Mammary epithelial cell (primary cell): ENCODE results near the gene BPI.

Source experiments
- EZH2 ChIP-seq: IDR thresholded peaks from 2 replicates; pipeline ENCODE4 v1.6.1; 2012; ENCODE audit warnings: low read length, inconsistent platforms, borderline replicate concordance
- TF ChIP-seq, protein P1 (sequence below), 2 donors: IDR thresholded peaks in 1 of 2; conservative IDR thresholded peaks in 1 of 2; 2 replicates each; pipeline ENCODE4 v1.5.1; 2011 to 2012; ENCODE audit warnings: inconsistent platforms in 2 of 2, low read length in 2 of 2, mild to moderate bottlenecking in 2 of 2, control low read depth in 1 of 2, low read depth in 1 of 2; ENCODE audit not compliant: insufficient read depth in 1 of 2; ENCODE audit errors: extremely low read depth in 1 of 2

DNA sequence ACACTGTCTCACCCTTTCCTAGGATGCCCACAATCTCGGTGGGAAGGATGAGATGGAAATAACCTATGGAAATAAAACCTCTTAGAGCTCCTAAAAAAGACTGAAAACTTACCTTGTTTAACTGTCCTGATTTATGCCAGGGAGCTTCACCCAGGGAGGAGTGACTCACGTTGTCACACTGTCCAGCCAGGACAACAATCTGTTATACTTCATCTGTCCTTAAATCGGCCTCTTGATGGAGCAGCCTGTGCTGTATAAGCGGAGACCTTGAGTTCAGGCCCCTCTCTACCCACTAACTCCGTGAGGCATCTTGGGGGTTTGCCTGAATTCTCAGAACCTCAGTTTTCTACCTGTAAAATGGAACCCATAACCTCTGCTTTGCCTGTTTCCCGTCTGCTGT is 34.2 kb upstream of the BPI start:
- TF ChIP-seq, protein P1, sequence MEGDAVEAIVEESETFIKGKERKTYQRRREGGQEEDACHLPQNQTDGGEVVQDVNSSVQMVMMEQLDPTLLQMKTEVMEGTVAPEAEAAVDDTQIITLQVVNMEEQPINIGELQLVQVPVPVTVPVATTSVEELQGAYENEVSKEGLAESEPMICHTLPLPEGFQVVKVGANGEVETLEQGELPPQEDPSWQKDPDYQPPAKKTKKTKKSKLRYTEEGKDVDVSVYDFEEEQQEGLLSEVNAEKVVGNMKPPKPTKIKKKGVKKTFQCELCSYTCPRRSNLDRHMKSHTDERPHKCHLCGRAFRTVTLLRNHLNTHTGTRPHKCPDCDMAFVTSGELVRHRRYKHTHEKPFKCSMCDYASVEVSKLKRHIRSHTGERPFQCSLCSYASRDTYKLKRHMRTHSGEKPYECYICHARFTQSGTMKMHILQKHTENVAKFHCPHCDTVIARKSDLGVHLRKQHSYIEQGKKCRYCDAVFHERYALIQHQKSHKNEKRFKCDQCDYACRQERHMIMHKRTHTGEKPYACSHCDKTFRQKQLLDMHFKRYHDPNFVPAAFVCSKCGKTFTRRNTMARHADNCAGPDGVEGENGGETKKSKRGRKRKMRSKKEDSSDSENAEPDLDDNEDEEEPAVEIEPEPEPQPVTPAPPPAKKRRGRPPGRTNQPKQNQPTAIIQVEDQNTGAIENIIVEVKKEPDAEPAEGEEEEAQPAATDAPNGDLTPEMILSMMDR (conservative IDR thresholded peaks at IDR 0.05 in 1 of 2, IDR thresholded peaks at IDR 0.05 in 1 of 2; ENCODE audit: extremely low read depth in 1 of 2, insufficient read depth in 1 of 2, low read depth in 1 of 2, low read length in 2 of 2): no peak
- no peak for TF ChIP-seq EZH2
